GM10266 (cell line): ENCODE data around the gene SNX8.

Experiments
- DNase-seq: peaks from one replicate; pipeline ENCODE4 v3.0.0; 2012; ENCODE audit errors: extremely low spot score
- CTCF ChIP-seq: IDR thresholded peaks from 2 replicates; pipeline ENCODE4 v1.5.1; 2012; ENCODE audit warnings: mild to moderate bottlenecking, low read depth; ENCODE audit not compliant: control insufficient read depth, insufficient read depth; ENCODE audit errors: missing control alignments

Gene SNX8

DNA sequence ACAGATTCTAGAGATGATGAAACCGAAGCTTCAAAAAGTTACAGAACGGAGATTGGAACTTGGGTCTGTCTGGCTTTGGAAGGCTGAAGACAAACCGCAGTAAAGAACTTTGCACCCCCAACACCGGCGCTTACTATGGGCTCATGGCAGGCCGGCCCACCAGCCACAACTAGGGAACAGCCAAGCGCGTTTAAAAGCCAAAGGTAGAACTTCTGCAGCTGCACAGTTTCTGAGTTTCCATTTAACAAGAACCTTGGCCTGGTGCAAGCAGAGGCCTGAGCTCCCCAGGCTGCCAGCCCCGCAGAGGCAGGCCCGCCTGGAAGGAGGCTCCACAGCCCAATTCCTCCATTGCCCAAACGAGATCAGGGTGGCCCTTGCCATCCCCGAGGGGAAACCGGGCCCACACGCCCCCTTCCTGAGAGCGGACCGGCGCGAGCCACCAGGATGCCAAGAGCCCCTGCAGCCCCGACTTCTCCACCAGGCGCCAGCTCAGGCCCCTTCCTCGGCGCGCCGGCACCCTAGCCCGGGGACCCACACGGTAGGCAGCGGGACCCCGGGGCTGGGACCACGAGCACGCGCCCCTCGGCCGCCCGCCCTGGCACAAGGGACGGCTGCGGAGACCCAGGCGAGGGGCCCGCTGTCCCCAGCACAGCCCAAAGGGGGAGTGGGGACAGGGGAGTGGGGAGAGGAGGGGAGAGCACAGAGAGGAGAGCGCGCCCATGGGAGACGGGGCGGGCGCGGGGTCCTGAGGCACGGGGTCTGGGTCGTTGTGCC lies 82.1 kb downstream of the SNX8 start:
- DNase-seq, result no peak

DNA sequence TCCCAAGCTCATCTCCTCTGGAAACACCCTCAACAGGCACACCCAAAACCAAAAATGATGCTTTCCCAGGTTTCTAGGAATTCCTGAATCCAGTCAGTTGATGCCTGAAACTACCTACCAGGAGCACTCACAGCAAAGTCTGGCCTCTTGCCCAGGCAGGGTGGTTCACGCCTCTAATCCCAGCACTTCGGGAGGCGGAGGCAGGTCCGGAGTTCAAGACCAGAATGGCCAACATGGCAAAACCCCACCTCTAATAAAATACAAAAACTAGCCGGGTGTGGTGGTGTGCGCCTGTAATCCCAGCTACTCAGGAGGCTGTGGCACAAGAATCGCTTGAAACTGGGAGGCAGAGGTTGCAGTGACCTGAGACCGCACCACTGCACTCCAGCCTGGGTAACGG lies 83.4 kb downstream of the SNX8 start:
- no peak for TF ChIP-seq CTCF
- no peak for DNase-seq

More for the DNA sequence above, 82.1 kb downstream of the SNX8 start:
- TF ChIP-seq CTCF, result no peak

DNA sequence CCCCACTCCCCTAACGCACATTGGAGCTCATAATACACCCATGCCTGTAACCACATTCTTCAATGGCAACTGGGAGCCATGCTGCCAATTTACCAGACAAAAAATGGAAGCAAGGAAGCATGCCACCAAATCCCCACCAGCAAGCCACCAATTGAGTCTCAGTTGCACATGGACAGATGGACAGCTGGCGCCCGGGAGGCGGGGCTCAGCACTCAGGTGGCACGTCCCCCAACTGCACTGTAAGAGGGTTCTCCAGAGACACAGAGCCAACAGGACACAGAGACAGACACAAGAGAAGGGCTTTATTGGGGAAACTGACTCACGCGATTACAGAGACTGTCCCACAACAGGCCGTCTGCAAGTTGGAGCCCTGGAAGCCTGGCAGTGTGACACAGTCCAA lies 84.0 kb downstream of the SNX8 start:
- TF ChIP-seq CTCF, result no peak
- no peak for DNase-seq

DNA sequence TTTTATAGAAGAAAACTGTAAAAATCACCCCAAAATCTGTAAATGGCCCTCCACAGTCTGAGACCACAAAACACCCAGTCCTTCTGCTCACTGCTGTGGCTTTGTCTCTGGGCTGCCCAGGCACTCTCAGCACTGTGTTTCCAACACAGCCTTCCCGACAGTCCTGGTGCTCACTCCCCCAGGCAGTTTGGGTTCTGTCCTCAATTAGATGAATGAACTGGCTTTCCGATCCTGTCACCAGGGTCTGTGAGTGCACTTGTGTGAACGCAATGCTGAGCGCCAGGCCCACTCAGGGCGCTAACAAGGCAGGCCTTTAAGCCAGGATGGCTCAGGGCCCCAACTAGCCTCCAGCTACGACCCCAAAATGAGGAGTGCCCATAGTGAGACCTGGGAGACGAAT lies 84.8 kb downstream of the SNX8 start:
- no peak for TF ChIP-seq CTCF
- DNase-seq, result no peak

DNA sequence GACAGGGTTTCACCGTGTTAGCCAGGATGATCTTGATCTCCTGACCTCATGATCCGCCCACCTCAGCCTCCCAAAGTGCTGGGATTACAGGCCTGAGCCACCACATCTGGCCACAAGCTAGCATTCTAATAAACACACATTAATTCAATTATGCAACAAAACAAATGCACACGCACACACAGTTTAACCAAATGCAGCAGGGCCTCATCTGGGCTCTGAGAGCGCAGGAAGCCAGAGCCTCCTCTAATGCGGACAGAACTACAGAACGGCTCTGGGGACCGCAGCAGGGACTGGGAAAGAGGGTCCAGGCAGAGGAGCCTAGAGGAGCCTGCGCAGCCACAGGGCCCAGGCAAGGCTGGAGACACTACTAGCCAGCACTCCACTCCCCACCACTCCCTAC lies 85.3 kb downstream of the SNX8 start:
- TF ChIP-seq CTCF, result no peak
- DNase-seq, result no peak

GRCh38 chr7:2227699-2228098 lies 86.5 kb downstream of the SNX8 start:
- no peak for DNase-seq
- TF ChIP-seq CTCF, result no peak

- no peak for TF ChIP-seq CTCF
- DNase-seq, result no peak
These were observed 88.4 kb downstream of the SNX8 start for GRCh38 chr7:2225830-2226229.
